H1 (cell line): ENCODE data around the gene DCDC2B. TPM values are rescaled to one million over a fixed set of nuclear protein-coding genes. Genes with fewer than 3 reads are reported as not detected.

Experiments used
- CTCF ChIA-PET: fragments of 300-600 bp; sonication (Branson Sonifier 250); formaldehyde crosslinking; loops from one replicate; lab custom pipeline; 2021; ENCODE audit not compliant: partially characterized antibody; lab: Charles Lee
- POLR2A ChIA-PET: fragments of 300-600 bp; sonication (Branson Sonifier 250); formaldehyde crosslinking; loops from one replicate; lab custom pipeline; 2021; ENCODE audit warnings: inconsistent platforms; ENCODE audit not compliant: partially characterized antibody; lab: Charles Lee
- DNase-seq, 2 experiments: peaks; one replicate each; pipeline versions ENCODE4 v3.0.0 to v3.0.0-alpha.2; 2010 to 2022; ENCODE audit warnings: low spot score in 2 of 2, low read depth in 1 of 2, mixed read lengths in 1 of 2
- FAIRE-seq: peaks from 2 replicates; lab custom pipeline; 2011; peaks lifted over from hg19 to GRCh38; lab: Jason Lieb, UNC
- H2AFZ ChIP-seq: 2 replicates; pipeline ENCODE4 v1.8.1; 2012; ENCODE audit warnings: low read length, inconsistent platforms
- H2AK5ac ChIP-seq: 2 replicates; pipeline ENCODE4 v1.6.1; 2013; ENCODE audit warnings: low read depth, low read length
- H2BK120ac ChIP-seq: replicated peaks from 2 replicates; pipeline ENCODE3; 2013; ENCODE audit warnings: low read depth, low read length, inconsistent platforms
- H2BK12ac ChIP-seq: 2 replicates; pipeline ENCODE4 v1.6.1; 2013; ENCODE audit warnings: low read depth, low read length
- H2BK15ac ChIP-seq: 2 replicates; pipeline ENCODE4 v1.6.1; 2013; ENCODE audit warnings: low read length
- H2BK20ac ChIP-seq: 2 replicates; pipeline ENCODE4 v1.6.1; 2013; ENCODE audit warnings: low read length
- H2BK5ac ChIP-seq: 2 replicates; pipeline ENCODE4 v1.6.1; 2013; ENCODE audit warnings: low read depth, low read length
- H3K14ac ChIP-seq: 2 replicates; pipeline ENCODE4 v1.6.1; 2013; ENCODE audit warnings: inconsistent platforms; ENCODE audit not compliant: insufficient read length
- H3K18ac ChIP-seq: 2 replicates; pipeline ENCODE4 v1.6.1; 2013; ENCODE audit warnings: low read length; ENCODE audit errors: extremely low read depth
- H3K23ac ChIP-seq: 2 replicates; pipeline ENCODE4 v1.6.1; 2013; ENCODE audit warnings: inconsistent platforms; ENCODE audit not compliant: insufficient read length
- H3K23me2 ChIP-seq: 2 replicates; pipeline ENCODE4 v1.6.1; 2013; ENCODE audit warnings: low read depth, low read length
- H3K27ac ChIP-seq: 2 replicates; pipeline ENCODE4 v1.6.1; 2011; ENCODE audit warnings: low read depth, low read length, inconsistent platforms
- H3K27me3 ChIP-seq, 4 experiments: replicated peaks in 1 of 4; 1 replicate in 1 of 4; 2 replicates in 3 of 4; pipeline versions ENCODE4 v1.6.1 to v1.8.1; 2011 to 2013; ENCODE audit warnings: low read length in 3 of 4, mild to moderate bottlenecking in 3 of 4, inconsistent platforms in 2 of 4, mixed read lengths in 2 of 4, moderate library complexity in 1 of 4; ENCODE audit not compliant: control insufficient read depth in 3 of 4, insufficient read depth in 3 of 4; ENCODE audit errors: extremely low read depth in 1 of 4
- H3K36me3 ChIP-seq, 4 experiments: 2 replicates each; pipeline versions ENCODE4 v1.6.1 to v1.8.1; 2011 to 2013; ENCODE audit warnings: mild to moderate bottlenecking in 4 of 4, low read length in 3 of 4, moderate library complexity in 2 of 4, control low read depth in 1 of 4, inconsistent platforms in 1 of 4; ENCODE audit not compliant: insufficient read depth in 4 of 4, control insufficient read depth in 2 of 4
- H3K4ac ChIP-seq: replicated peaks from 2 replicates; pipeline ENCODE3; 2013; ENCODE audit warnings: low read length, low read depth, mixed read lengths, inconsistent platforms; ENCODE audit not compliant: insufficient read length
- H3K4me1 ChIP-seq, 4 experiments: replicated peaks in 1 of 4; 1 replicate in 1 of 4; 2 replicates in 3 of 4; pipeline versions ENCODE4 v1.6.1 to v1.8.1; 2011 to 2013; ENCODE audit warnings: low read length in 3 of 4, inconsistent platforms in 2 of 4, mixed read lengths in 1 of 4; ENCODE audit not compliant: insufficient read depth in 4 of 4, control insufficient read depth in 3 of 4
- H3K4me2 ChIP-seq, 2 experiments: 2 replicates each; pipeline versions ENCODE4 v1.6.1 to v1.8.1; 2011 to 2013; ENCODE audit warnings: low read depth in 2 of 2, low read length in 2 of 2, control low read depth in 1 of 2, inconsistent platforms in 1 of 2, mild to moderate bottlenecking in 1 of 2; ENCODE audit not compliant: insufficient read depth in 1 of 2
- H3K4me3 ChIP-seq, 4 experiments: fragments of 200-600, 300-600 bp in 1 of 4; sonication (generic), shearing (Covaris generic), sonication (Bioruptor Twin) in 1 of 4; 2 replicates each; pipeline versions ENCODE4 v1.5.1 to v1.8.1; 2011 to 2016; ENCODE audit warnings: low read length in 4 of 4, low read depth in 3 of 4, control low read depth in 2 of 4, inconsistent platforms in 2 of 4, mild to moderate bottlenecking in 2 of 4, mixed read lengths in 1 of 4, moderate library complexity in 1 of 4; ENCODE audit not compliant: insufficient read depth in 2 of 4; ENCODE audit errors: extremely low read depth in 1 of 4
- H3K56ac ChIP-seq: replicated peaks from 2 replicates; pipeline ENCODE3; 2013; ENCODE audit warnings: low read depth, mild to moderate bottlenecking, mixed read lengths, low read length, inconsistent platforms; ENCODE audit not compliant: insufficient read length
- H3K79me1 ChIP-seq: 2 replicates; pipeline ENCODE4 v1.6.1; 2013; ENCODE audit warnings: low read depth, low read length, control low read depth
- H3K79me2 ChIP-seq, 2 experiments: 2 replicates each; pipeline versions ENCODE4 v1.6.1 to v1.8.1; 2012 to 2013; ENCODE audit warnings: low read length in 2 of 2, mild to moderate bottlenecking in 2 of 2, inconsistent platforms in 1 of 2; ENCODE audit not compliant: insufficient read depth in 2 of 2, control insufficient read depth in 1 of 2
- H3K9ac ChIP-seq, 4 experiments: replicated peaks in 1 of 4; 1 replicate in 1 of 4; 2 replicates in 3 of 4; pipeline versions ENCODE4 v1.6.1 to v1.8.1; 2011 to 2013; ENCODE audit warnings: low read depth in 3 of 4, low read length in 3 of 4, control low read depth in 2 of 4, mild to moderate bottlenecking in 2 of 4, moderate library complexity in 2 of 4, inconsistent platforms in 1 of 4; ENCODE audit errors: extremely low read depth in 1 of 4
- H3K9me3 ChIP-seq, 2 experiments: 2 replicates each; pipeline versions ENCODE4 v1.6.1 to v1.8.1; 2012 to 2013; ENCODE audit warnings: mild to moderate bottlenecking in 2 of 2, moderate library complexity in 2 of 2, control low read depth in 1 of 2, inconsistent platforms in 1 of 2, low read depth in 1 of 2, low read length in 1 of 2, mixed read lengths in 1 of 2; ENCODE audit not compliant: insufficient read depth in 2 of 2
- H4K20me1 ChIP-seq, 2 experiments: replicated peaks in 1 of 2; 2 replicates each; pipeline versions ENCODE3 to v1.8.1; 2011 to 2013; ENCODE audit warnings: inconsistent platforms in 2 of 2, low read length in 2 of 2, mild to moderate bottlenecking in 1 of 2; ENCODE audit not compliant: insufficient read depth in 2 of 2, control insufficient read depth in 1 of 2
- H4K5ac ChIP-seq: 2 replicates; pipeline ENCODE4 v1.6.1; 2013; ENCODE audit warnings: low read length, low read depth, mixed read lengths, inconsistent platforms; ENCODE audit not compliant: insufficient read length
- H4K8ac ChIP-seq: 2 replicates; pipeline ENCODE4 v1.8.0; 2013; ENCODE audit warnings: mild to moderate bottlenecking, moderate library complexity, low read length, inconsistent platforms; ENCODE audit not compliant: insufficient read depth; ENCODE audit errors: extremely low read depth
- H4K91ac ChIP-seq: replicated peaks from 2 replicates; pipeline ENCODE3; 2013; ENCODE audit warnings: low read length, mixed read lengths, inconsistent platforms; ENCODE audit not compliant: insufficient read length
- HDAC2 ChIP-seq, 2 experiments: fragments of 300-600 bp in 1 of 2; sonication (generic) in 1 of 2; IDR thresholded peaks; 2 replicates each; pipeline ENCODE4 v1.6.1; 2011 to 2012; ENCODE audit warnings: low read depth in 2 of 2, low read length in 2 of 2, mild to moderate bottlenecking in 2 of 2, moderate library complexity in 2 of 2, borderline replicate concordance in 1 of 2, inconsistent platforms in 1 of 2
- POLR2AphosphoS5 ChIP-seq: IDR thresholded peaks from 2 replicates; pipeline ENCODE4 v1.6.1; 2011; ENCODE audit warnings: low read depth, low read length
- SP4 ChIP-seq: IDR thresholded peaks from 2 replicates; pipeline ENCODE4 v1.6.1; 2012; ENCODE audit warnings: low read length, inconsistent platforms
- TAF1 ChIP-seq: IDR thresholded peaks from 2 replicates; pipeline ENCODE4 v1.6.1; 2011; ENCODE audit warnings: mild to moderate bottlenecking, low read depth, low read length
- TAF7 ChIP-seq: optimal IDR thresholded peaks from 2 replicates; pipeline ENCODE3; 2011; ENCODE audit warnings: low read depth, mild to moderate bottlenecking, inconsistent platforms, low read length, moderate library complexity, borderline replicate concordance
- WGBS, 2 experiments: shearing (Covaris generic) in 1 of 2; methylation state at CpG; one replicate each; pipeline versions ENCODE4 v1.1.6 to v1.1.7; 2013 to 2015; ENCODE audit warnings: low lambda C conversion rate in 2 of 2, mixed read lengths in 2 of 2, inconsistent platforms in 1 of 2, low coverage in 1 of 2, missing lambda C conversion rate in 1 of 2; ENCODE audit not compliant: insufficient replicate concordance in 2 of 2, insufficient coverage in 1 of 2, insufficient read length in 1 of 2; ENCODE audit errors: extremely low coverage in 1 of 2, missing lambda C conversion rate in 1 of 2; 5-methylcytosine and 5-hydroxymethylcytosine counted together
- polyA plus RNA-seq, 7 experiments: library from polyadenylated mRNA; depleted of rRNA in 3 of 7; stranded (reverse) in 5 of 7; unstranded in 2 of 7; fragments of >200 nt in 5 of 7; fragments of 200-250 nt in 2 of 7; gene quantifications; 1 replicate in 5 of 7; 2 replicates in 1 of 7; 4 replicates in 1 of 7; pipeline versions ENCODE4 v1.2.1 to v1.2.3, GENCODE V29; 2011 to 2013; ENCODE audit warnings: missing spikeins in 2 of 7, mixed read lengths in 2 of 7
- total RNA-seq: library from RNA; stranded (reverse); fragmentation: NEBNext Ultra II Directional; extraction: Animal tissue kit (Norgen Biotek cat#: 25700); gene quantifications from 2 replicates; pipeline ENCODE4 v1.2.1, GENCODE V29; 2021
- TF ChIP-seq, protein P1 (sequence below): IDR thresholded peaks from 2 replicates; pipeline ENCODE4 v1.6.1; 2012; ENCODE audit warnings: inconsistent platforms

The DCDC2B gene
- total and polyA plus RNA-seq, 2 of the 8 experiments (the other 6 are each of a cell fraction or from before 2014, with no cell fraction given): not detected

- WGBS, 2 experiments: 94% methylated on average over 6 of the region's 6 CpGs; no CpG with 5 or more reads in 1 of the 2 experiments
- Histone ChIP-seq H3K4me2 (no peak overlapping the region), H3K18ac (no peak overlapping the region), H4K8ac (no peak overlapping the region), H2BK12ac (no peak overlapping the region), H2AK5ac (no peak overlapping the region), H2AFZ (no peak overlapping the region), H3K14ac (no peak overlapping the region), H3K56ac (no peak overlapping the region), H3K79me2 (no peaks in the 10 kb centered on the region), H3K4ac (no peak overlapping the region), H3K4me1 (peaks cover 13 to 28% (median 18%) of the 10 kb centered on the region in 4 experiments), H4K91ac (no peak overlapping the region), H2BK5ac (no peak overlapping the region), H3K23me2 (peaks cover 9% of the 10 kb centered on the region; the same call in 1 of the 2 replicates), H2BK15ac (no peak overlapping the region), H3K36me3 (peaks cover 28 to 49% (median 39%) of the 10 kb centered on the region in 4 experiments; a peak in 7 of 8 replicates), H2BK120ac (no peak overlapping the region), H2BK20ac (no peak overlapping the region), H3K27me3 (no peaks in the 10 kb centered on the region; a peak in 1 of 7 replicates), H3K4me3 (no peak overlapping the region), H4K5ac (no peak overlapping the region), H3K27ac (no peak overlapping the region), H4K20me1 (peaks cover 6 to 8% of the 10 kb centered on the region in 2 experiments), H3K23ac (no peak overlapping the region), H3K79me1 (0 out of 2 replicates have a peak, but pooled peaks cover 3% of the 10 kb centered on the region), H3K9me3 (no peaks in the 10 kb centered on the region), H3K9ac (no peak overlapping the region)
- DNase-seq (no peak), FAIRE-seq (no peak)
- POLR2A ChIA-PET: interaction anchor here (0.7 to 21.3 kb wide), 14 partner anchors 11 to 143 kb away, joined by 3 to 332 read pairs (median 6); partner anchors contain the start of genes DCDC2B, IQCC, TMEM39B and TXLNA
- CTCF ChIA-PET: interaction anchor here (1.8 to 2.4 kb wide), 3 partner anchors 18 to 50 kb away, joined by 7 to 16 read pairs (median 8); no protein-coding TSS in a partner anchor
- TF ChIP-seq TAF1 (no peak), SP4 (no peak), TAF7 (no peak), POLR2AphosphoS5 (no peak), HDAC2 (IDR thresholded peaks at IDR 0.05; ENCODE audit: borderline replicate concordance in 1 of 2, low read depth in 2 of 2, low read length in 2 of 2) (no peak)
- TF ChIP-seq, protein P1, sequence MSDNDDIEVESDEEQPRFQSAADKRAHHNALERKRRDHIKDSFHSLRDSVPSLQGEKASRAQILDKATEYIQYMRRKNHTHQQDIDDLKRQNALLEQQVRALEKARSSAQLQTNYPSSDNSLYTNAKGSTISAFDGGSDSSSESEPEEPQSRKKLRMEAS: no peak
Observed at GRCh38 chr1:32197837-32198236, 11.1 kb upstream of the DCDC2B start.
